Hematopoietic multipotent progenitor cell treated with erythropoietin and hydrocortisone succinate and interleukin-3 and kit ligand, for 15 days (in vitro differentiated cells): ENCODE data around the gene ZAP70.

Source experiments
- DNase-seq: peaks from one replicate; pipeline ENCODE4 v3.0.0-alpha.2; 2015; ENCODE audit warnings: low spot score

The ZAP70 gene

DNA sequence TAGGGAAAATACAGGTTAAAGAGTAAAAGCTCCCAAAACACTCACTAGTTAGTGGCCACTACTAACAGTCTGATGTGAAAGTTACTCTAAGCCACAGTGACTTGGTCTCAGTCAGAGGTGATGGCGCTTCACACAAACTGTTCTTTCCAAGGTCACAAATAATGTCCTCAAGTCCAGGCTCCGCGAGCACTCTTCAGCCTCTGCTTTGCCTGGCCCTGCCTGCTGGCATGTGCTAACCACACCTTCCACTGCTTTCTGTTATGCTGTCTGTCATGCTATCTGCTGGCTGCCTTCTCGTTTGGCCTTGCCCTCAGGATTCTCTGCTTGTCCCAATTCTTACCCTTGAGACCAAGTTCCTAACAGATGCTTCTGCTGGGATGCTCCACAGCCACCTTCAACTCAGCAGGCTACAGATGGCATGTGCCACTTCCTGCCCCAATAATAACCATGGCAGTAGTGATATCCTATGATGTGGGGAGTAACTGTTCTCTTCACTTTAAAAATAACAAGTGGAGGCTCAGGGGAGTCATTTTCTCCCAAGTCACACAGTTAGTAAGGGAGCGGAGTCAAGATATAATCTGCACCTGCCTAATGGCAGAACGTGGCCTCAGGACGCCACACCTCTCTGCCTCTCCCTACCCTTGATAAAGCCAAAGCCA, 75.7 kb downstream of the ZAP70 start:
- no peak for DNase-seq
